ENCODE measurements around the gene CDKN2D.

DNA sequence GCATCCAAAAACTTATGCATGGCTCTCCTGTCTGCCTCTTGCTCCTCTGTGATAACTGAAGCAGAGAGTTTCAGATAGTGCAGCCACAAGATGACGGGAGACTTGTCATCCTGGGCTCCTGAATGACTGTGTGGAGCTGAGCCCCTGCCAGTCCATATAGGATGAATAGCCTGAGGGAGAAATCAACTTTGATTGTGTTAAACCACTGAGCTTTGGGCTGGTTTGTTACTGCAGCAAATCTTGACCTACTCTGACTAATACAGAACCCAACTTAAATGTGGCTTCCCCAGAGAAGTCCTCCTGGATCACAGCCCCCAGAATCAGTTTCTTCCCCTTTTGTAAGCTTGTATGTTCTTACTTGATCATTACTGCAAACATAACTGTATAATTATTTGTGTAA lies 36.3 kb downstream of the CDKN2D start:
- TF ChIP-seq EGR1 (IDR thresholded peaks at IDR 0.05; ENCODE audit: borderline replicate concordance, low read depth, low read length) (no peak), EZH2 (IDR thresholded peaks at IDR 0.05; ENCODE audit: low read depth, low read length, severe bottlenecking) (no peak), MAFK (IDR thresholded peaks at IDR 0.05; ENCODE audit: low read depth, low read length) (no peak), KDM1A (IDR thresholded peaks at IDR 0.05; ENCODE audit: borderline replicate concordance, low read length) (no peak), YY1 (IDR thresholded peaks at IDR 0.05; ENCODE audit: low read depth, low read length) (no peak), POLR2AphosphoS5 (IDR thresholded peaks at IDR 0.05; ENCODE audit: low read depth, low read length) (no peak), GABPA (IDR thresholded peaks at IDR 0.05; ENCODE audit: borderline replicate concordance, insufficient read depth, low read length) (no peak), TAF1 (IDR thresholded peaks at IDR 0.05; ENCODE audit: low read depth, low read length) (no peak), PHF8 (conservative IDR thresholded peaks at IDR 0.05; ENCODE audit: low read depth, low read length) (no peak), SIX5 (IDR thresholded peaks at IDR 0.05; ENCODE audit: low read depth, low read length) (no peak), FOSL1 (IDR thresholded peaks at IDR 0.05; ENCODE audit: insufficient read depth, low read depth, low read length) (no peak), USF2 (IDR thresholded peaks at IDR 0.05; ENCODE audit: low read length) (no peak), GTF2F1 (IDR thresholded peaks at IDR 0.05; ENCODE audit: borderline replicate concordance, low read depth, low read length) (no peak)
- TF ChIP-seq, protein P1, sequence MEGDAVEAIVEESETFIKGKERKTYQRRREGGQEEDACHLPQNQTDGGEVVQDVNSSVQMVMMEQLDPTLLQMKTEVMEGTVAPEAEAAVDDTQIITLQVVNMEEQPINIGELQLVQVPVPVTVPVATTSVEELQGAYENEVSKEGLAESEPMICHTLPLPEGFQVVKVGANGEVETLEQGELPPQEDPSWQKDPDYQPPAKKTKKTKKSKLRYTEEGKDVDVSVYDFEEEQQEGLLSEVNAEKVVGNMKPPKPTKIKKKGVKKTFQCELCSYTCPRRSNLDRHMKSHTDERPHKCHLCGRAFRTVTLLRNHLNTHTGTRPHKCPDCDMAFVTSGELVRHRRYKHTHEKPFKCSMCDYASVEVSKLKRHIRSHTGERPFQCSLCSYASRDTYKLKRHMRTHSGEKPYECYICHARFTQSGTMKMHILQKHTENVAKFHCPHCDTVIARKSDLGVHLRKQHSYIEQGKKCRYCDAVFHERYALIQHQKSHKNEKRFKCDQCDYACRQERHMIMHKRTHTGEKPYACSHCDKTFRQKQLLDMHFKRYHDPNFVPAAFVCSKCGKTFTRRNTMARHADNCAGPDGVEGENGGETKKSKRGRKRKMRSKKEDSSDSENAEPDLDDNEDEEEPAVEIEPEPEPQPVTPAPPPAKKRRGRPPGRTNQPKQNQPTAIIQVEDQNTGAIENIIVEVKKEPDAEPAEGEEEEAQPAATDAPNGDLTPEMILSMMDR (IDR thresholded peaks at IDR 0.05; ENCODE audit: control extremely low read depth in 1 of 3, insufficient read depth in 1 of 3, low read depth in 1 of 3, low read length in 3 of 3), result no peak

All from H1 (cell line).